Ovary (tissue), 9 donors: Measurements from ENCODE around the gene SCUBE3. TPM values are rescaled to one million over a fixed set of nuclear protein-coding genes. Genes with fewer than 3 reads are reported as not detected.

Experiments used
- DNase-seq, 5 donors: peaks; one replicate each; pipeline ENCODE4 v3.0.0-alpha.2; 2019 to 2020
- H3K27ac ChIP-seq, 2 donors: fragments of 200-600 bp; one replicate each; pipeline versions ENCODE4 v1.5.1 to v1.8.0; 2019 to 2022
- H3K27me3 ChIP-seq: fragments of 200-600 bp; one replicate; pipeline ENCODE4 v1.8.0; 2022
- H3K36me3 ChIP-seq: fragments of 200-600 bp; sonication (generic); one replicate; pipeline ENCODE4 v1.5.1; 2019
- H3K4me1 ChIP-seq: one replicate; pipeline ENCODE4 v1.8.1; 2013; ENCODE audit warnings: mild to moderate bottlenecking, moderate library complexity; ENCODE audit not compliant: insufficient read depth
- H3K4me3 ChIP-seq: fragments of 200-600 bp; sonication (generic); one replicate; pipeline ENCODE4 v1.5.1; 2017
- H3K9me3 ChIP-seq, 2 donors: fragments of 200-600 bp in 1 of 2; sonication (generic) in 1 of 2; one replicate each; pipeline versions ENCODE4 v1.5.1 to v1.8.1; 2013 to 2019; ENCODE audit warnings: mild to moderate bottlenecking in 1 of 2, moderate library complexity in 1 of 2
- EP300 ChIP-seq: sonication (generic); formaldehyde crosslinking; IDR thresholded peaks from one replicate; pipeline ENCODE4 v1.6.1; 2017; ENCODE audit warnings: antibody characterized with exemption
- POLR2A ChIP-seq: fragments of 450-650 bp; IDR thresholded peaks from one replicate; pipeline ENCODE4 v1.6.1; 2017; ENCODE audit warnings: antibody characterized with exemption, mild to moderate bottlenecking, moderate library complexity
- WGBS, 3 donors: extraction: QIAGEN DNeasy Blood & Tissue Kit in 1 of 3; methylation state at CpG; one replicate each; pipeline versions ENCODE4 v1.1.5 to v1.1.7; 2013 to 2017; 5-methylcytosine and 5-hydroxymethylcytosine counted together
- intact Hi-C, 4 donors: fragments of 100-400 bp; cut with DNase I; formaldehyde crosslinking; loops; one replicate each; pipeline versions ENCODE4 v1.11.0 to v1.15.1; 2022 to 2023
- polyA plus RNA-seq, 2 donors: library from polyadenylated mRNA; stranded (reverse); fragments of 200-250 nt in 1 of 2; fragments of 350-450 nt in 1 of 2; fragmentation: Illumina TruSeq in 1 of 2; extraction: RNeasy Lipid Tissue Mini Kit (QIAGEN cat#74804) in 1 of 2; gene quantifications; one replicate each; pipeline ENCODE4 v1.2.3, GENCODE V29; 2013 to 2014
- total RNA-seq, 7 donors: library from RNA; depleted of rRNA in 2 of 7; stranded (reverse); fragments of >200 nt in 2 of 7; fragmentation: NEBNext Ultra II Directional in 3 of 7; extraction: Animal tissue kit (Norgen Biotek cat#: 25700) in 3 of 7; gene quantifications; one replicate each; pipeline versions ENCODE4 v1.1.0 to v1.2.4, GENCODE V29; 2016 to 2023
- TF ChIP-seq, protein P1 (sequence below), 3 donors: fragments of 450-650 bp in 2 of 3; fragments of 200-600 bp in 1 of 3; IDR thresholded peaks; one replicate each; pipeline versions ENCODE4 v1.5.1 to v1.8.0; 2016 to 2022; ENCODE audit warnings: antibody characterized with exemption in 3 of 3, mild to moderate bottlenecking in 1 of 3
- donor health status: DM: no; HTN: no; CAD: no; lungs with moderate emphysema.
- donor health status: DM: no; HTN: no; CAD: no.
- donor health status: Bipolar disorder and iron deficiency.
- donor health status: DM: yes; HTN: yes; CAD: no.
- donor health status: DM: no; HTN: no; CAD: no.
- donor health status: DM: yes; HTN: yes; CAD: no.

SCUBE3 gene
- total and polyA plus RNA-seq, 9 donors = 0.08 to 3.1 (median 0.18) TPM; not detected in 1

DNA sequence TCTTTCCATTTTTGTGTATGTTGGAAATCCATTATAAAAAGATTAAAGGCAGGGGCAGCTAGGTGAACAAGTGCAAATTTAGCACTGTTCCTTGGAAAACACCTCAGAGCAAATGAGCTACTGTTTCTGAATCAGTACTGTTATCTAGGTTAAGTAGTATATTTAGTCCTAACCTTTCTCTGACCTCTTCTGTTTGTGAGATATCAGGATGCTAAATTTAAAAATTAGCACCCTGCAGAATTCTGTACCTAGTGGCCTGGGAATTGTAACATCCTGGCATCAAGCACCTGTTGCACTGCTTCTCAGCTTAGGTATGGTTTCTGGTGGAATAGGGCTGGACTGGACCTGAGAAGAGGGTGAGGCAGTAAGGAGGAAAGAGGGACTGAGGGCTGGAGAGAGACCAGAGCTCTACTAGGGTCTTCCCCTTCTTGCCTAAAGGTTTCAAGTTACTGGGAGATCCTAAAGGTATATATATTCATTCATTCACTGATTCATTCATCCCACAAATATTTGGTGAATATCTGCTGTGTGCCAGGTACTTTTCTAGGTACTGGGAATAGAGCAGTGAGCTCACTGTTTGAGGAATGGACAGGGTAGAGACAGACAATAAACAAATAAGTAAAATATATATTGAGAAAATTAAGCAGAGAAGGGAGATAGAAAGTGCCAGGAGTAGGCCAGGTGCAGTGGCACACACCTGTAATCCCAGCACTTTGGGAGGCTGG lies 51.0 kb downstream of the SCUBE3 start:
- H3K9me3 ChIP-seq = no peaks in the 10 kb centered on the region
- H3K27me3 ChIP-seq = no peaks in the 10 kb centered on the region
- H3K4me1 ChIP-seq = peaks cover 1% of the 10 kb centered on the region
- no peak overlapping the region for H3K27ac ChIP-seq
- no peak for DNase-seq
- no peaks in the 10 kb centered on the region for H3K36me3 ChIP-seq
- intact Hi-C loops = no loop called here
- TF ChIP-seq, protein P1, sequence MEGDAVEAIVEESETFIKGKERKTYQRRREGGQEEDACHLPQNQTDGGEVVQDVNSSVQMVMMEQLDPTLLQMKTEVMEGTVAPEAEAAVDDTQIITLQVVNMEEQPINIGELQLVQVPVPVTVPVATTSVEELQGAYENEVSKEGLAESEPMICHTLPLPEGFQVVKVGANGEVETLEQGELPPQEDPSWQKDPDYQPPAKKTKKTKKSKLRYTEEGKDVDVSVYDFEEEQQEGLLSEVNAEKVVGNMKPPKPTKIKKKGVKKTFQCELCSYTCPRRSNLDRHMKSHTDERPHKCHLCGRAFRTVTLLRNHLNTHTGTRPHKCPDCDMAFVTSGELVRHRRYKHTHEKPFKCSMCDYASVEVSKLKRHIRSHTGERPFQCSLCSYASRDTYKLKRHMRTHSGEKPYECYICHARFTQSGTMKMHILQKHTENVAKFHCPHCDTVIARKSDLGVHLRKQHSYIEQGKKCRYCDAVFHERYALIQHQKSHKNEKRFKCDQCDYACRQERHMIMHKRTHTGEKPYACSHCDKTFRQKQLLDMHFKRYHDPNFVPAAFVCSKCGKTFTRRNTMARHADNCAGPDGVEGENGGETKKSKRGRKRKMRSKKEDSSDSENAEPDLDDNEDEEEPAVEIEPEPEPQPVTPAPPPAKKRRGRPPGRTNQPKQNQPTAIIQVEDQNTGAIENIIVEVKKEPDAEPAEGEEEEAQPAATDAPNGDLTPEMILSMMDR (IDR thresholded peaks at IDR 0.05) = no peak
- TF ChIP-seq EP300 (no peak), POLR2A (no peak)
- no peak overlapping the region for H3K4me3 ChIP-seq

DNA sequence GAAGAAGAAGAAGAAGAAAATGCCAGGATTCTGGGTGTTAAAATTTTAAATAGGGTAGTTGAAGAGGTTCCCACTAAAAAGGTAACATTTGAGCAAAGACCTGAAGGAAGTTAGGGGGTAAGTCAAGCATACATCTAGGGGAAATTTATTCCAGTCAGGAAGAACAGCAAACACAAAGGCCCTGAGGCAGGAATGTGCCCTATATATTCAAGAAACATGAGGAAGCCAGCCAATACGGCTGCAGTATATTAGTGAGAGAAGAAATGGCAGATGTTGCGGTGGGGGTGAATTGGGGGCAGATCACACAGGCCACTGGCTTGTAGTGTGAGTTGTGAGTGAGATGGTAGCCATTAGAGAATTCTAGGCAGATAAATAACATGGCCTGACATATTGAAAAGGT lies 51.8 kb downstream of the SCUBE3 start:
- no peaks in the 10 kb centered on the region for H3K9me3 ChIP-seq
- H3K36me3 ChIP-seq = no peaks in the 10 kb centered on the region
- no peaks in the 10 kb centered on the region for H3K27me3 ChIP-seq
- H3K27ac ChIP-seq = no peak overlapping the region
- intact Hi-C loops = no loop called here
- no peak for DNase-seq
- TF ChIP-seq POLR2A = no peak
- TF ChIP-seq EP300 = no peak
- TF ChIP-seq, protein P1 (IDR thresholded peaks at IDR 0.05) = no peak
- WGBS, 3 donors = 87 to 92% (median 92%) methylated on average over 2 of the region's 2 CpGs
- H3K4me1 ChIP-seq = peaks cover under 1% of the 10 kb centered on the region
- H3K4me3 ChIP-seq = no peak overlapping the region

DNA sequence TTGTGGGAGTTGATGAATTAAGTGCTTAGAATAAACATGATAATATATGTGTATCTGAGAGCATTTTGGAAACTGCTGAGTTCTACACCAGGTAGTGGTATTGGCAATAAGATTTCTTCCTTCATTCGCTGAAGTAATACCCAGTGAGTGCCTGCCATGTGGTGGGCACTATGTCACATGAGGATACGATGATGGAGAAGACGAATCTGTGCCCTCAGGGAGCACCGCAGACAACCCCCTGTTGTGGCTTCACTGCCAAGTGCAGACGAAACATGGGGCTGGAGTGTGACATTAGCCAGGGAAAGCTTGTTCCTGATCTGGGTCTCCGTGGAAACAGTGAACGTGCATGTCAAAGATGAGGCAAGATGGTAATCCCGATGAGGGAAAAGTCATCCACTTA lies 53.7 kb downstream of the SCUBE3 start:
- intact Hi-C loops = no loop called here
- no peak overlapping the region for H3K27ac ChIP-seq
- TF ChIP-seq, protein P1 (IDR thresholded peaks at IDR 0.05) = no peak
- DNase-seq = no peak
- H3K36me3 ChIP-seq = no peaks in the 10 kb centered on the region
- no peaks in the 10 kb centered on the region for H3K27me3 ChIP-seq
- H3K4me1 ChIP-seq = no peaks in the 10 kb centered on the region
- WGBS, 3 donors = 86 to 94% (median 90%) methylated on average over 8 of the region's 8 CpGs
- H3K4me3 ChIP-seq = no peak overlapping the region
- H3K9me3 ChIP-seq = no peaks in the 10 kb centered on the region

DNA sequence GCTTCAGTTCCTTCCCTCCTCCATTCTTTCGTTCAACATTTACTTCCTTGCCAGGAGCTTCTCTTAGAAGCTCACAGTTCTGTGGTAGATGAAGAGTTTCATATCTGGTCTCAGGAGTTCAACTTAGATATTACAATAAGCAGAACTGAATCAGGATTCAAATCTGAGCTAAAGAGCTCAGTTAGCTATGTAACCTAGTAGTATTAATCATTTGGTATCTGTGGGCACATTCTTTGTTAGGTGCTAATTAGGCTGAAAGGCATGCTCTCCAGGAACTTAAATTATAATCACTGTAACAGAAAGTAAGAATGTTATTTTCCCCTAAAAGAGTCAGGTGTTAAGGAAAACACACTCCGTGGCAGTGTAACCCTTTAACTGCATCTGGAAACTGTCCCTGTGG lies 54.1 kb downstream of the SCUBE3 start:
- Histone ChIP-seq H3K4me1 (no peaks in the 10 kb centered on the region), H3K27me3 (no peaks in the 10 kb centered on the region), H3K4me3 (no peak overlapping the region), H3K27ac (no peak overlapping the region), H3K9me3 (no peaks in the 10 kb centered on the region), H3K36me3 (no peaks in the 10 kb centered on the region)
- 39 to 44% (median 41%) methylated on average over 2 of the region's 2 CpGs for WGBS, 3 donors
- intact Hi-C loops = no loop called here
- TF ChIP-seq, protein P1 (IDR thresholded peaks at IDR 0.05) = no peak
- TF ChIP-seq EP300 = no peak
- no peak for DNase-seq
